ENCODE measurements around the gene PHF20.

DNA sequence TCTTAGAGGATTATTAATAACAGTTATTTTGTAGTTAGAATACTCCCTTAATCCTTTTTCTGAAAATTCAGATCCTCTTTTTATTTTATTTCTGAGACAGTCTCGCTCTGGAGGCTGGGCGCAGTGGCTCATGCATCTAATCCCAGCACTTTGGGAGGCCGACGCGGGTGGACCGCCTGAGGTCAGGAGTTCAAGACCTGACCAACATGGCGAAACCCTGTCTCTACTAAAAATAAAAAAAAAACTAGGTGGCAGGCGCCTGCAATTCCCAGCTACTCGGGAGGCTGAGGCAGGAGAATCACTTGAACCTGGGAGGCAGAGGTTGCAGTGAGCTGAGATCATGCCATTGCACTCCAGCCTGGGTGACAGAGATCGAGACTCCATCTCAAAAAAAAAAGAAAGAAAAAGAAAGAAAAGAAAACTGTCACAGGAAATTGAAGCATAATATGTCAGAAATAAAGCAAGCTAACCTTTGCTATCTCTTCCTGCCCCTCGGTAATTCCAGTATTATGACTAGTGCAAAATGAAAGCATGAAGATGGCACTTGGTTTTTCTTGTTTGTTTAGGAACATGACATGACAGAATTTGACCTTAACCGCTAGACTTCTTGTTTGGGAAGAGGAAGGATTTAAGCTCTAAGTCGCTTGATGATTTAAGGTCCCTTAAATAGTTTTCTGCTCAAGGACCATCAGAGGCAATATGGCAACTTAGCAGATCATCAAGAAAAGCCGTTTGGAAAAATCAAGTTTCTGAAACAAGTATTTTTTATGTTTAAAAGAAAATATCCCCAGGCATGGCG is 27.9 kb upstream of the PHF20 start:
- TF ChIP-seq CTCF (IDR thresholded peaks at IDR 0.05) (no peak), POLR2A (IDR thresholded peaks at IDR 0.05) (no peak)

All from breast epithelium (tissue), 3 donors.